Measurements from ENCODE around the gene MAN2B2.
"Not testable (repeated sequence)": the region's sequence is repeated elsewhere in the genome, so short reads cannot be mapped to it uniquely, and the experiment has no call there.

The MAN2B2 gene

GRCh38 chr4:6618386-6619115 lies 43.6 kb downstream of the MAN2B2 start:
- no peak for DNase-seq

GRCh38 chr4:6619116-6619465 lies 44.1 kb downstream of the MAN2B2 start:
- no peak for DNase-seq

GRCh38 chr4:6619466-6620255 lies 44.7 kb downstream of the MAN2B2 start:
- DNase-seq = no peak

- no peak for DNase-seq
Measured at GRCh38 chr4:6620296-6620695, 45.3 kb downstream of the MAN2B2 start.

- no peak for DNase-seq
Measured at GRCh38 chr4:6620891-6621555, 46.0 kb downstream of the MAN2B2 start.

- DNase-seq = no peak
Measured at GRCh38 chr4:6621556-6621927, 46.6 kb downstream of the MAN2B2 start.

GRCh38 chr4:6622744-6623143 lies 47.8 kb downstream of the MAN2B2 start:
- no peak for DNase-seq

- DNase-seq = no peak
Measured at GRCh38 chr4:6625256-6625655, 50.3 kb downstream of the MAN2B2 start.

GRCh38 chr4:6626066-6626465 lies 51.1 kb downstream of the MAN2B2 start:
- no peak for DNase-seq

- DNase-seq = no peak
Measured at GRCh38 chr4:6627832-6628231, 52.8 kb downstream of the MAN2B2 start.

GRCh38 chr4:6628484-6628883 lies 53.5 kb downstream of the MAN2B2 start:
- DNase-seq = not testable (repeated sequence)

GRCh38 chr4:6632125-6632524 lies 57.1 kb downstream of the MAN2B2 start:
- no peak for DNase-seq

- DNase-seq = no peak
Measured at GRCh38 chr4:6633091-6633906, 58.3 kb downstream of the MAN2B2 start.

GRCh38 chr4:6634746-6635145 lies 59.8 kb downstream of the MAN2B2 start:
- no peak for DNase-seq

- DNase-seq = no peak
Measured at GRCh38 chr4:6639137-6639680, 64.2 kb downstream of the MAN2B2 start.

GRCh38 chr4:6640292-6641163 lies 65.5 kb downstream of the MAN2B2 start, which contains the start of gene MRFAP1:
MRFAP1 (plus strand) TSS chr4:6640685; CDS start chr4:6640863, 178 bp downstream.
- peak; percentile 94 for DNase-seq

- peak; percentile 58 for DNase-seq
Measured at GRCh38 chr4:6641164-6641970, 66.4 kb downstream of the MAN2B2 start.

GRCh38 chr4:6641971-6642320 lies 67.0 kb downstream of the MAN2B2 start:
- DNase-seq = no peak

- DNase-seq = no peak
Measured at GRCh38 chr4:6643141-6643847, 68.3 kb downstream of the MAN2B2 start.

All from stimulated activated CD8-positive, alpha-beta memory T cell treated with anti-CD3 and anti-CD28 coated beads, Interleukin-4, amount 100 ng/mL, for 48 hours (primary cell).